Mucosa of stomach (tissue), 1 donor: ENCODE results near the gene FPR2.

ENCODE experiments used
- H3K27me3 ChIP-seq: one replicate; pipeline ENCODE4 v1.7.0; 2013; ENCODE audit warnings: mild to moderate bottlenecking, low read length; ENCODE audit not compliant: control insufficient read depth, insufficient read depth
- H3K36me3 ChIP-seq: one replicate; pipeline ENCODE4 v1.7.0; 2013; ENCODE audit warnings: low read length; ENCODE audit not compliant: control insufficient read depth, insufficient read depth
- H3K4me1 ChIP-seq: one replicate; pipeline ENCODE4 v1.7.0; 2013; ENCODE audit warnings: mild to moderate bottlenecking, low read length; ENCODE audit not compliant: control insufficient read depth, insufficient read depth
- H3K4me3 ChIP-seq: one replicate; pipeline ENCODE4 v1.7.0; 2013; ENCODE audit warnings: low read length
- H3K9ac ChIP-seq: one replicate; pipeline ENCODE4 v1.7.0; 2013; ENCODE audit warnings: mild to moderate bottlenecking, low read length, moderate library complexity
- H3K9me3 ChIP-seq: one replicate; pipeline ENCODE4 v1.7.0; 2013; ENCODE audit warnings: mild to moderate bottlenecking, low read length, moderate library complexity; ENCODE audit not compliant: control insufficient read depth
- donor health status: Pancreatic carcinoma.

Gene FPR2, protein sequence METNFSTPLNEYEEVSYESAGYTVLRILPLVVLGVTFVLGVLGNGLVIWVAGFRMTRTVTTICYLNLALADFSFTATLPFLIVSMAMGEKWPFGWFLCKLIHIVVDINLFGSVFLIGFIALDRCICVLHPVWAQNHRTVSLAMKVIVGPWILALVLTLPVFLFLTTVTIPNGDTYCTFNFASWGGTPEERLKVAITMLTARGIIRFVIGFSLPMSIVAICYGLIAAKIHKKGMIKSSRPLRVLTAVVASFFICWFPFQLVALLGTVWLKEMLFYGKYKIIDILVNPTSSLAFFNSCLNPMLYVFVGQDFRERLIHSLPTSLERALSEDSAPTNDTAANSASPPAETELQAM

DNA sequence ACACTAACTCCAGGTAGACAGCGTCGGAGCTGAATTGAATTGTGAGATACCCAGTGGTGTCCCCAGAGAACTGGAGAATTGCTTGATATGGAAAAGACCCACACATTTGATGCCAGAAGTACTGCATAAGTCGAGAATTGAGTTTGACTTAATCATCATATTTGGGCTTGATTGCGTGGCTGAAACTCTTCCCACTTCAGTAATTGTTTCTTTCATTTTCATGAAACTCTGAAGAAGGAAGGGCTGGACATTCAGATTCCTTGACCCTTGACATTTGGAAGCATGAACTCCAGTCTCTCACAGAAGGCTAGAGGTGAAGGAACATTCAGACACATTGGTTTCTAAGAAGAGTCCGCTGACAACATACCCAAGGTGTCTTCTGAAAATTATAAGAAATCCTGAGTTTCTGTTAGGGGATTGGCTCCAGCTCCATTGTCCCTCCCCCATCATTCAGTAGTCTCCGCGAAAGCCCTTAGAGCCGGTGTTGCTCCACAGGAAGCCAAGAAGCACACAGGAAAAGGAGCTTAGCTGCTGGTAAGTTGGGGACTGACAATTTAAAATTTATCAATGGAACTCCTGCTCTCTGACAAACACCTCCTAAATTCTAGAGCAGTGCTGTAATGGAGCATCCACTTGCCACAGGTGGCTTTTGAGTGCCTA is at the start of gene FPR2:
TSS of gene FPR2 (plus strand) at position 484 of the 660 bp plus-strand sequence. CDS start 7,479 bp downstream, outside the sequence.
- H3K4me3 ChIP-seq: no peak within 1 kb of the TSS
- no peaks in the 10 kb centered on the region for H3K27me3 ChIP-seq
- H3K9me3 ChIP-seq: no peaks in the 10 kb centered on the region
- no peaks in the 10 kb centered on the region for H3K36me3 ChIP-seq
- no peak within 1 kb of the TSS for H3K9ac ChIP-seq
- H3K4me1 ChIP-seq: no peaks in the 10 kb centered on the region

DNA sequence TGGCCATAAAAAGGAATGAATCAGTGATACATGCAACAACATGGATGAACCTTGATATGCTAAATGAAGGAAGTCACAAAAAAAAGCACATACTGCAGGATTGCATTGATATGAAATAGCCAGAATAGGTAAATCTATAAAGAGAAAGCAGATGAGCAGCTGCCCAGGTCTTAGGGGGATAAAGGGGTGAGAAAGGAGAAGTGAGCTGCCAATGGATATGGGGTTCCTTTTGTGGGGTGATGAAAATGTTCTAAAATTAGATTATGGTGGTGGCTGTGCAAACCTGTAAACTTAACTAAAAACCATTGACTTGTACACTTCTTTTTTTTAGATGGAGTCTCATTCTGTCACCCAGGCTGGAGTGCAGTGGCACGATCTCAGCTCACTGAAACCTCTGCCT is 49.3 kb upstream of the FPR2 start:
- Histone ChIP-seq H3K36me3 (no peaks in the 10 kb centered on the region), H3K27me3 (no peaks in the 10 kb centered on the region), H3K9me3 (no peaks in the 10 kb centered on the region), H3K4me1 (no peaks in the 10 kb centered on the region), H3K4me3 (no peak overlapping the region), H3K9ac (no peak overlapping the region)

DNA sequence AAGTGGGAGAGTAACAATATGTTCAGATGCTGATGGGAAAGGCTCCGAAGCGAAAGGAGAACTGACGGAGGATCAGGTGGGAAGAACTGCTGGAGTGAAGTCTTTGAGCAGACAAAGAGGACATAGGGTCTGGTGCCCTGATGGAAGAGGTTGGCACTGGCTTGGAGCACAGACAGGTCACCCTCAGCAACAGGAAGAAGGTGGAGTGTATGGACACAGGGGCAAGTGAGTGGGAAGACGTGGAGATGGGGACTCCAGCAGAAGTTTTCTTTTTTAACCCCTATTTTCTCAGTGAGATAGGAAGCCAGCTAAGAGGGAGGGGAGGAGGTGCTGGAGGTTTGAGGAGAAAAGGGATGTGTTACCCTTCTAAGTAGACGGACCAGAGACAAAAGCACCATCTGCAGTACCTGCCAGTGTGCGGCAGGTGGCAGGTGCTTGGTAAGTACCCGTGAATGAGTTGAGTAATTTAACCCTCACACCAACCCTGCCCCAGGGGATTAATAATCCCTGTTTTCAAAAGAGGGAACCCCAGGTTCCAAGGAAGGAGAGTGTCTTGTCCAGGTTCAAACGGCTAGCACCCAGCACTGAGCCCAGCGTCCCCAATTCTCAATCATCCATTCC is 48.4 kb upstream of the FPR2 start:
- Histone ChIP-seq H3K9me3 (no peaks in the 10 kb centered on the region), H3K36me3 (no peaks in the 10 kb centered on the region), H3K4me3 (no peak overlapping the region), H3K27me3 (no peaks in the 10 kb centered on the region), H3K9ac (no peak overlapping the region), H3K4me1 (no peaks in the 10 kb centered on the region)

DNA sequence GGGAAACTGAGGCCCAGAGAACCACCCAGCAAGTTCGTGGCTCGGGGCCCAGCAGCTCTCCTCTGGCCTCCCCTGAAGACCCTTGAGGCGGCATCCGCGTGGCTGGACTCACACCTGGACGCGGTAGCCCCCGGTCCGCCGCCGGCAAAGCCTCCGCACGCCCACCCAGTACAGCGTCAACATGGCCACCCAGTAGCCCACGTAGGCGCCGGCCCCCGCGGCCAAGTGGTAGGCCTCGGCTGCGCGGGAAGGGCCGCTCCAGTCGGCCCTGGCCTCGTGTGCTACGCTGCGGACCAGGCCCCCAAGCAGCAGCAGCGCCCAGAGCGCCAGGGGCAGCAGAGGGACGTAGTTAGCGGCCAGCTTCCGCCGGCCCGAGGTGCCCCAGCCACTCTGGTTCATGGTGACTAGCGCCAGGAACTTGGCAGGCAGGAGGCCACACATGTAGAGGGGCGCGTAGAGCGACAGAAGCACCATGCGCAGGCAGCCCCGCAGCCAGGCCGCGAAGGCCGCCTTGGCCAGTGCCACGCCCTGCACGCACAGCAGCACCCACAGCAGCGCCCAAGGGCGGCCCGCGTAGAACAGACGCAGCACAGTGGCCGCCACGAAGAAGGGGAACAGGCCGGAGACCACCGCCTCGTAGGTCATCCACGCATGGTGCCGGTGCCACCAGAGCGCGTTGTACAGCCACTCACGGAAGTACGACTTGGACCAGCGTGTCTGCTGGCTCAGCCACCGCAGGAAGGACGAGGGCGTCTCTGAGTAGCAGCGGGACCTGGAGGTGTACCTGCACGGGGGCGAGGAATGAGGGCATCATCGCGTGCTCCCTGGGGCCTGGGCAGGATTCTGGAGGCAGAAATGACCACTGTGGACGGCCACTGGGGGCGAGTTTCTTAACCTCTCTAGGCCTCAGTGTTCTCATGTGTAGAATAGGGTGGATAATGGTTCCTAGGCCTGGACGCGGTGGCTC is 47.4 kb upstream of the FPR2 start:
- no peak overlapping the region for H3K4me3 ChIP-seq
- H3K4me1 ChIP-seq: no peaks in the 10 kb centered on the region
- H3K27me3 ChIP-seq: no peaks in the 10 kb centered on the region
- H3K9ac ChIP-seq: no peak overlapping the region
- H3K9me3 ChIP-seq: no peaks in the 10 kb centered on the region
- H3K36me3 ChIP-seq: no peaks in the 10 kb centered on the region

DNA sequence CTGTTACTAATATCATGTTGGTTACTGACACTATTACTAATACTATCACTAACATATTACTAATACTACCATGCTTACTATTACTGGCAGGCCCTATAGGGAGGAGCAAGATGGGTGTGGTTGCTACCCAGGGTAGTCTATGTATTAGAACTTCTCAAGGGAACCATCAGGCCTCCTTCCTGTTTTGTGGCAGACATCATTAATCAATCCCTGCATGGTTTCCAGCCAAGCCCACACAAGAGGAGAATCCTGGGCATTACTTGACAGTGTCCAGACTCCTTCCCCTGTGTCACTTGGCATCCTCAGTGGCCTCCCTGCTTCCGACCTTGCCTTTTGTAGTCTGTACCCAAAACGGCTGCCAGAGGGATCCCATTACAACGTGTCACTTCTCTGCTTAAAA is 46.1 kb upstream of the FPR2 start:
- H3K4me3 ChIP-seq: no peak overlapping the region
- no peaks in the 10 kb centered on the region for H3K36me3 ChIP-seq
- H3K27me3 ChIP-seq: peaks cover 11% of the 10 kb centered on the region
- H3K9ac ChIP-seq: no peak overlapping the region
- H3K9me3 ChIP-seq: no peaks in the 10 kb centered on the region
- no peaks in the 10 kb centered on the region for H3K4me1 ChIP-seq

DNA sequence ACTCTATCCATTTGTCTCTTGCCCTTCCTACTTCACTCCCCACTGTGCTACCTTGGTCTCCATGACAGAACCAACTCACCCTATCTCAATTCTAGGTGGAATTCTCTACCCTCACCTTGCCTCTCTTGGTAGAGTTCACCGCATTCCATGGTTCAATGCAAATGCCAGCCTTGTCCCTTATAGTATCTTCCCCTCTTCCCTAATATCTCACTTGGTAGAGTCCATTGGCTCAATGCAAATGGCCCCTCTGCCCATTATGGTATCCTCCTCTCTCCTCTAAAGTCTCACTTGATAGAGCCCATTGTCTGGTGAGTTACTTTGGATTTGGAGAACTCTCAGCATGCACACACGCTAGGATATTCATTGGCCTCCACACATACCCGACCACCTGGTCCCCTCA is 45.1 kb upstream of the FPR2 start:
- Histone ChIP-seq H3K4me3 (no peak overlapping the region), H3K4me1 (no peaks in the 10 kb centered on the region), H3K9ac (no peak overlapping the region), H3K9me3 (no peaks in the 10 kb centered on the region), H3K36me3 (no peaks in the 10 kb centered on the region), H3K27me3 (peaks cover 20% of the 10 kb centered on the region)

DNA sequence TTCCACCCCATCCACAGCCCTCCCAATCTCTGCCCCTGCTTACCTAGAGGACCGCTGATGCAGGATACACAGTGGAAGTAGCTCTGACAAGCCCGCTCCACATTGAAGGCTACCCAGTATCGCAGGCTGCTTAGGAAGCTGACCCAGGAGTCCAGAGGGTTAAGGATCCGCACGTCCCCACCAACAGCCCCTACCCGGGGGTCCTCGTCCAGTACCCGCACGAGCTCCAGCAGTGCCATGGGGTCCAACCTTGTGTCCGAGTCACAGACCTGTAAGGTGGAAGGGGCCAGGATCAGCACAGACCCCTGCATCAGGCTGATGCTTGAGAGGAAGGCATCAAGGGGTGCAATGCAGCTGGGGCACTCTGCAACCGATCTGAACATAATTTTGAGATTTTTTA is 44.1 kb upstream of the FPR2 start:
- no peaks in the 10 kb centered on the region for H3K36me3 ChIP-seq
- H3K4me3 ChIP-seq: no peak overlapping the region
- peaks cover 24% of the 10 kb centered on the region for H3K27me3 ChIP-seq
- no peaks in the 10 kb centered on the region for H3K9me3 ChIP-seq
- H3K9ac ChIP-seq: no peak overlapping the region
- no peaks in the 10 kb centered on the region for H3K4me1 ChIP-seq

DNA sequence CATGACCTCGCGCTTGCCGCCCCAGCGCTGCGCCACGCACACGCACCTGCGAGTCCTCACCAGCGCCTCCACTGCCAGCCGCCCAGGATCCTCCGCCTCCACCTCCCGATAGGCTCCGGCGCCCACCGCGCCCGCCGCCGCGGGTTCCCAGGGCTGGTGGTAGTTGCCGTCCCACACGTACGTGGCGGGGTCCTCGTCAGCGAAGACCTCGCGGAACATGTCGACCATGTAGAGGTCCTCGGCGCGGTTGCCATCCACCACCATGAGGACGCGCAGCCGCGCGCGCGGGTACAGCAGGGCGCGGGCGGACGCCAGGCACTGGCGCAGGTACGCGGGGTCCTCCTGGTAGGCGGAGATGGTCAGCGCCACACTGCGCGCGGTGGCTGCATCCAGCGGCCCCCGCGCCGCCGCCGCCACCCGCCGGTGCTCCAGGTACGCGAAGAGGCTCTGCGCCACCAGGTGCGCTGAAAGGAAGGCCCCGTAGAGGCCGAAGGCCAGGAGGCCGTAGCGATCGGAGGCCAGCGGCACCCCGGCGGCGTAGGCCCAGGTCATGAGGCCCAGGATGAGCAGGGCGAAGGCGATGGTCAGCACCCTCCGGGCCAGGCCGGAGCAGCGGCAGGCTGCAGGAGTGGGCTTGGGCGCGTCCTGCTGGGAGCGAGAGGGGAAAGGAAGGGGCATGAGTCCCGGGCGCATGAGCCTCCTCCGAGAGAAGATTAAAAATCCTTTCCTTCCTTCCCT is 41.6 kb upstream of the FPR2 start:
- Histone ChIP-seq H3K36me3 (no peaks in the 10 kb centered on the region), H3K4me3 (no peak overlapping the region), H3K4me1 (no peaks in the 10 kb centered on the region), H3K9ac (no peak overlapping the region), H3K9me3 (no peaks in the 10 kb centered on the region), H3K27me3 (peaks cover 28% of the 10 kb centered on the region)

DNA sequence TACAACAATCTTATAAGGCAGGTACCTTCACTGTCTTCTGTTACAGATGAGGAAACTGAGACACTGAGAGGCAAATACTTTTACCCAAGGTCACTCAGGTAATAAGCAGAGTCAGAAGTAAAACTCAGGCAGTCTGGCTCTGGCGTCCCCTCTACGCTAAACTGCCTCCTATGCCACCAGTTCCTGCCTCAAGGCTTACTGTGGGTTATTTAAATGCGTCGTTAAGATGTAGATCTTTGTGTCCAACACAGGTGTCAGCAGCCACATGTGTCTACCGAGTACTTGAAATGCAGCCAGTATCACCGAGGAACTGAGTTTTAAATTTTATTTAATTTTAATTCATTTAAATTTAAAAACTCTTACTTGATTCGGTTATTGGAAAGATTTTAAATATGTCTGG is 39.1 kb upstream of the FPR2 start:
- no peak overlapping the region for H3K9ac ChIP-seq
- peaks cover 38% of the 10 kb centered on the region for H3K27me3 ChIP-seq
- H3K4me3 ChIP-seq: no peak overlapping the region
- no peaks in the 10 kb centered on the region for H3K4me1 ChIP-seq
- no peaks in the 10 kb centered on the region for H3K36me3 ChIP-seq
- no peaks in the 10 kb centered on the region for H3K9me3 ChIP-seq

DNA sequence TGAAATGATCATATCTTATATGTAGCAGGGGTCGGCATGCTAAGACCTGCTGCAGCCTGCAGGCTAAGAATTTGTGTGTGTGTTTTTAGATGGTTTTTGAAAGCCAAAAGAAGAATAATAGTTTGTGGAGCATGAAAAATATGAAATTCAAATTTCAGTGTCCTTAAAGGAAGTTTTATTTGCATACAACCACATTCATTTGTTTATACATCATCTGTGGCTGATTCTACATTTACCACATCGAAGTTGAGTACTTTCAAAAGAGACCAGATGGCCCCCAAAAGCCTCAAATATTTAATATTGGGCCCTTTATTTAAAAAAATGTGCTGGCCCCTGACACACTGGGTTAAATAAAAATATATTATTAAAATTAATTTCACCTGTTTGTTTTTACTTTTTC is 38.5 kb upstream of the FPR2 start:
- Histone ChIP-seq H3K36me3 (no peaks in the 10 kb centered on the region), H3K4me3 (no peak overlapping the region), H3K9ac (no peak overlapping the region), H3K27me3 (peaks cover 38% of the 10 kb centered on the region), H3K9me3 (no peaks in the 10 kb centered on the region), H3K4me1 (no peaks in the 10 kb centered on the region)

DNA sequence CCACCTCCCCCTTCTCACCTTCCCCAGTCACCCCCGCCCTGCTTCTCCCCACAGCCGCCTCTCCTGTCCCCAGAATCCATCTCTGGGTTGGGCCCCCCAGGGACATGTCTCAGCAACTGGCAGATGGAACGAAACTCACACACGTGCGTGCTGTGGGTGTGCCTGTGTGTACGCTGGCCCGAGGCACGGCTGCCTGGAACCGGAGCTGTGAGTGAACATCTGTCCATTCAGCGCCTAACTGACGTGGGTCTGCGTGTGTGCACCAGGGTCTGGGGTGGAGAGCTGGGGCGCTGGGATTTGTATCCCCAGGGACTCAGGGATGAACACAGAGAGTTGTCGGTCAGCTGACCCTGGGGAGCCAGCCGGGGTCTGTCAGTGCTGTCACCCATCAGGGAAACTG is 36.4 kb upstream of the FPR2 start:
- H3K9me3 ChIP-seq: no peaks in the 10 kb centered on the region
- H3K9ac ChIP-seq: no peak overlapping the region
- H3K4me1 ChIP-seq: no peaks in the 10 kb centered on the region
- H3K27me3 ChIP-seq: peaks cover 30% of the 10 kb centered on the region
- H3K36me3 ChIP-seq: no peaks in the 10 kb centered on the region
- no peak overlapping the region for H3K4me3 ChIP-seq
